MG63 (cell line): ENCODE data around the gene ACOX1. TPM values are rescaled to one million over a fixed set of nuclear protein-coding genes. Genes with fewer than 3 reads are reported as not detected.
A peak's percentile ranks its signal among the peaks of the same experiment; 100 is the strongest.
"Not testable (repeated sequence)": the region's sequence is repeated elsewhere in the genome, so short reads cannot be mapped to it uniquely, and the experiment has no call there.

ENCODE experiments used
- DNase-seq: peaks from one replicate; pipeline ENCODE4 v3.0.0-alpha.2; 2020
- H3K27me3 ChIP-seq: fragments of 250-450 bp; sonication (Bioruptor Pico); 2 replicates; pipeline ENCODE4 v1.5.1; 2020; ENCODE audit warnings: mild to moderate bottlenecking, moderate library complexity
- H3K36me3 ChIP-seq: fragments of 250-450 bp; sonication (Bioruptor Pico); 2 replicates; pipeline ENCODE4 v1.5.1; 2020; ENCODE audit warnings: mild to moderate bottlenecking, moderate library complexity
- H3K4me3 ChIP-seq: fragments of 250-450 bp; sonication (Bioruptor Pico); 2 replicates; pipeline ENCODE4 v1.5.1; 2020; ENCODE audit warnings: mild to moderate bottlenecking, moderate library complexity
- H3K9me3 ChIP-seq: fragments of 250-450 bp; sonication (Bioruptor Pico); 2 replicates; pipeline ENCODE4 v1.5.1; 2020; ENCODE audit warnings: mild to moderate bottlenecking, moderate library complexity
- total RNA-seq: library from RNA; depleted of rRNA; stranded (reverse); fragments of >200 nt; shearing (Covaris generic); gene quantifications from 2 replicates; pipeline ENCODE4 v1.2.3, GENCODE V29; 2014; ENCODE audit warnings: low replicate concordance

Gene ACOX1
- total RNA-seq, 1 experiment from 2014 or later = 26.9 TPM

- H3K36me3 ChIP-seq = peaks cover 14% of the 10 kb centered on the region
- not testable (repeated sequence) for H3K27me3 ChIP-seq, DNase-seq, H3K4me3 ChIP-seq, H3K9me3 ChIP-seq
These were observed 9.9 kb downstream of the ACOX1 start for GRCh38 chr17:75969044-75969443.

- no peaks in the 10 kb centered on the region for H3K9me3 ChIP-seq
- H3K27me3 ChIP-seq = no peaks in the 10 kb centered on the region
- H3K36me3 ChIP-seq = peaks cover 2% of the 10 kb centered on the region
- H3K4me3 ChIP-seq = no peak overlapping the region
- DNase-seq = no peak
These were observed 13.5 kb downstream of the ACOX1 start for GRCh38 chr17:75965468-75965867.

GRCh38 chr17:75959839-75960511 lies 19.0 kb downstream of the ACOX1 start:
- Histone ChIP-seq H3K36me3 (peaks cover 20% of the 10 kb centered on the region), H3K4me3 (no peak overlapping the region), H3K27me3 (no peaks in the 10 kb centered on the region), H3K9me3 (no peaks in the 10 kb centered on the region)
- no peak for DNase-seq

GRCh38 chr17:75959051-75959838 lies 19.7 kb downstream of the ACOX1 start:
- Histone ChIP-seq H3K4me3 (no peak overlapping the region), H3K27me3 (no peaks in the 10 kb centered on the region), H3K9me3 (no peaks in the 10 kb centered on the region), H3K36me3 (peaks cover 23% of the 10 kb centered on the region)
- DNase-seq = no peak

GRCh38 chr17:75950855-75951554 lies 28.0 kb downstream of the ACOX1 start:
- Histone ChIP-seq H3K36me3 (peaks cover 66% of the 10 kb centered on the region), H3K27me3 (no peaks in the 10 kb centered on the region), H3K4me3 (no peak overlapping the region), H3K9me3 (no peaks in the 10 kb centered on the region)
- peak; percentile 22 for DNase-seq

- Histone ChIP-seq H3K9me3 (no peaks in the 10 kb centered on the region), H3K36me3 (peaks cover 64% of the 10 kb centered on the region), H3K4me3 (no peak overlapping the region), H3K27me3 (no peaks in the 10 kb centered on the region)
- DNase-seq = no peak
These were observed 28.5 kb downstream of the ACOX1 start for GRCh38 chr17:75950421-75950820.

- H3K36me3 ChIP-seq = peaks cover 37% of the 10 kb centered on the region
- no peak for DNase-seq
- H3K4me3 ChIP-seq = no peak overlapping the region
- H3K9me3 ChIP-seq = no peaks in the 10 kb centered on the region
- H3K27me3 ChIP-seq = no peaks in the 10 kb centered on the region
These were observed 33.8 kb downstream of the ACOX1 start for GRCh38 chr17:75945211-75945610.

- Histone ChIP-seq H3K9me3 (no peaks in the 10 kb centered on the region), H3K27me3 (no peaks in the 10 kb centered on the region), H3K4me3 (no peak overlapping the region), H3K36me3 (peaks cover 22% of the 10 kb centered on the region)
- DNase-seq = no peak
These were observed 35.5 kb downstream of the ACOX1 start for GRCh38 chr17:75943491-75943890.

GRCh38 chr17:75942473-75942872 lies 36.5 kb downstream of the ACOX1 start:
- H3K9me3 ChIP-seq = no peaks in the 10 kb centered on the region
- DNase-seq = no peak

GRCh38 chr17:75941442-75941819 lies 37.5 kb downstream of the ACOX1 start:
- Histone ChIP-seq H3K4me3 (peak overlapping the region; percentile 84), H3K27me3 (no peaks in the 10 kb centered on the region), H3K36me3 (peaks cover 12% of the 10 kb centered on the region), H3K9me3 (no peaks in the 10 kb centered on the region)
- DNase-seq = no peak

More at GRCh38 chr17:75942473-75942872, 36.5 kb downstream of the ACOX1 start:
- Histone ChIP-seq H3K4me3 (no peak overlapping the region), H3K27me3 (no peaks in the 10 kb centered on the region), H3K36me3 (peaks cover 13% of the 10 kb centered on the region)

- H3K27me3 ChIP-seq = no peaks in the 10 kb centered on the region
- peaks cover 6% of the 10 kb centered on the region for H3K36me3 ChIP-seq
- peak within 1 kb of the TSS; percentile 84 for H3K4me3 ChIP-seq
- no peaks in the 10 kb centered on the region for H3K9me3 ChIP-seq
- peak; percentile 99 for DNase-seq
These were observed 38.1 kb downstream of the ACOX1 start, which contains the start of gene FBF1 for GRCh38 chr17:75940727-75941441. Gene FBF1, minus strand, starts transcription at chr17:75941042. Its CDS starts 2,893 bp downstream, at chr17:75938149.

GRCh38 chr17:75937652-75938051 lies 41.3 kb downstream of the ACOX1 start:
- Histone ChIP-seq H3K9me3 (no peaks in the 10 kb centered on the region), H3K4me3 (no peak overlapping the region), H3K36me3 (peaks cover 4% of the 10 kb centered on the region), H3K27me3 (no peaks in the 10 kb centered on the region)
- DNase-seq = no peak

GRCh38 chr17:75933808-75934207 lies 45.2 kb downstream of the ACOX1 start:
- no peak for DNase-seq
- Histone ChIP-seq H3K4me3 (no peak overlapping the region), H3K27me3 (no peaks in the 10 kb centered on the region), H3K36me3 (peaks cover 4% of the 10 kb centered on the region), H3K9me3 (no peaks in the 10 kb centered on the region)

- no peak for DNase-seq
- Histone ChIP-seq H3K27me3 (no peaks in the 10 kb centered on the region), H3K9me3 (no peaks in the 10 kb centered on the region), H3K36me3 (peaks cover 4% of the 10 kb centered on the region), H3K4me3 (no peak overlapping the region)
These were observed 46.1 kb downstream of the ACOX1 start for GRCh38 chr17:75932852-75933251.

GRCh38 chr17:75931062-75931461 lies 47.9 kb downstream of the ACOX1 start:
- no peaks in the 10 kb centered on the region for H3K9me3 ChIP-seq
- H3K4me3 ChIP-seq = no peak overlapping the region
- DNase-seq = no peak
- no peaks in the 10 kb centered on the region for H3K27me3 ChIP-seq
- H3K36me3 ChIP-seq = peaks cover 12% of the 10 kb centered on the region

- Histone ChIP-seq H3K4me3 (no peak overlapping the region), H3K27me3 (no peaks in the 10 kb centered on the region), H3K36me3 (peaks cover 8% of the 10 kb centered on the region), H3K9me3 (no peaks in the 10 kb centered on the region)
- no peak for DNase-seq
These were observed 51.6 kb downstream of the ACOX1 start for GRCh38 chr17:75927286-75927922.
